ENCODE results near the gene GRB14. TPM values are rescaled to one million over a fixed set of nuclear protein-coding genes. Genes with fewer than 3 reads are reported as not detected.

GRB14 gene
- total RNA-seq, result 10 to 100 TPM in 1 of 4 donors, 1 to 10 TPM in 3; 3.2 to 22.3 (median 5.6) TPM

DNA sequence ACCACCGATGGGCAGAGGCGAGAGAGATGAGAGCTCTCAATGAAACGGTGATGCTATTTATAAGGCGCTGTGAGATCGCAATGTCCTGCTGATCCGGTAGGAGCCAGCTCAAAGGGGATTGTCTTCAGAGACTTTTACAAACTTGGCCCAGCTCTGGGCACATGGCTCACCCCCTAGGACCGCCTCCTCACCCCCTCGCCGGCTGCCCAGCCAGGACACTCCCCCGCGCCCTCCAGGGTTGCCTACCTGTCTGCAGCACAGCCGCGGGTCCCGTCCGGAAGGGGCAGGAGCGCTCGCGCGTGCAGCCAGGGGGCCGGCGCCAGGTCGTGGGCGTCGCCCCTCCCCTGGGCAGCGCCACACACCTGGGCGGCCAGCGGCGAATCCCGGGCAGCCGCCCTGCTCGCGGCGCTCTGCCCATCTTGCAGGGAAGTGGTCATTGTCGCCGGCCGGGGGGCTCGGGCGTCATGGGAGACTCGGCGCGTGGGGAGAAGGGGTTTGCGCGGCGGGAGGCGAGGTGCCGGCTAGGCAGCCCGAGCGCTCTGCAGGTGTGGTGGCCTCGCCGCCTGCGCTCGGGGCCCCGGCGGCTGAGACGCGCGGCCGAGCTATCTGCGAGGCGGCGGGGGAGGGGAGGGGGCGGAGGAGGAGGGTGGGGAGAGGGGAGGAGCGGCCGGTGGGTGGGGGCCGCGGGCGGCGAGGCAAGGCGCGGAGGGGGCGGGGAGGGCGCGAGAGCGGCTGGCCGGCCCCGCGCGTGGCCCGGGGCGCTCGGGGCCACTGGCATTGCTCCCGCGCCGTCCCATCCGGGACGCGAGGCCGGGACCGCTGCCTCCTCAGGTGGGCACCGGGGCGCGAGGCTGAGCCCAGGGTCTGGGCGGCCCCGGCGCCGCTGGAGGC lies at the start of gene GRB14:
Gene GRB14, minus strand, starts transcription at position 610 of the 891 bp plus-strand sequence. Its CDS starts 173 bp downstream, at position 437.
- TF ChIP-seq, protein P1, sequence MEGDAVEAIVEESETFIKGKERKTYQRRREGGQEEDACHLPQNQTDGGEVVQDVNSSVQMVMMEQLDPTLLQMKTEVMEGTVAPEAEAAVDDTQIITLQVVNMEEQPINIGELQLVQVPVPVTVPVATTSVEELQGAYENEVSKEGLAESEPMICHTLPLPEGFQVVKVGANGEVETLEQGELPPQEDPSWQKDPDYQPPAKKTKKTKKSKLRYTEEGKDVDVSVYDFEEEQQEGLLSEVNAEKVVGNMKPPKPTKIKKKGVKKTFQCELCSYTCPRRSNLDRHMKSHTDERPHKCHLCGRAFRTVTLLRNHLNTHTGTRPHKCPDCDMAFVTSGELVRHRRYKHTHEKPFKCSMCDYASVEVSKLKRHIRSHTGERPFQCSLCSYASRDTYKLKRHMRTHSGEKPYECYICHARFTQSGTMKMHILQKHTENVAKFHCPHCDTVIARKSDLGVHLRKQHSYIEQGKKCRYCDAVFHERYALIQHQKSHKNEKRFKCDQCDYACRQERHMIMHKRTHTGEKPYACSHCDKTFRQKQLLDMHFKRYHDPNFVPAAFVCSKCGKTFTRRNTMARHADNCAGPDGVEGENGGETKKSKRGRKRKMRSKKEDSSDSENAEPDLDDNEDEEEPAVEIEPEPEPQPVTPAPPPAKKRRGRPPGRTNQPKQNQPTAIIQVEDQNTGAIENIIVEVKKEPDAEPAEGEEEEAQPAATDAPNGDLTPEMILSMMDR (IDR thresholded peaks at IDR 0.05; ENCODE audit: low read depth), result no peak

DNA sequence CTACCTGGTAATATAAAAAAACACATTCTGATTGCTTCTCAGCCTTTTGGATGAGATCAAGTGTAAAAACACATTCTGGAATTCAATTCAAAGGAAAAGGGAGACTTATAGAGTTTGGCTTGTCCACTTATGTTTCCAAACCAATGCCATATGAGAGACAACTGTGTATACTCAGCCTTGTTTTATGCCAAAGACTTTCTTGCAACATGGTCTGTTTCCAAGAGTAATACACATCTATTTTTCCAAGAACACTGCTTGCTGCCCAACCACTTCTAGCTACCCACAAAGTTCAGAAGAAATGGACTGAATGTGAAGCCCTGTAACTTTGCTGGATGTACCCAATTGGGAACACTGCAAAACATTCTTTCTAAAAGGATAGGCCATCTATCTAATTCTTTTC lies 48.0 kb upstream of the GRB14 start:
- TF ChIP-seq, protein P1 (IDR thresholded peaks at IDR 0.05; ENCODE audit: low read depth), result no peak

DNA sequence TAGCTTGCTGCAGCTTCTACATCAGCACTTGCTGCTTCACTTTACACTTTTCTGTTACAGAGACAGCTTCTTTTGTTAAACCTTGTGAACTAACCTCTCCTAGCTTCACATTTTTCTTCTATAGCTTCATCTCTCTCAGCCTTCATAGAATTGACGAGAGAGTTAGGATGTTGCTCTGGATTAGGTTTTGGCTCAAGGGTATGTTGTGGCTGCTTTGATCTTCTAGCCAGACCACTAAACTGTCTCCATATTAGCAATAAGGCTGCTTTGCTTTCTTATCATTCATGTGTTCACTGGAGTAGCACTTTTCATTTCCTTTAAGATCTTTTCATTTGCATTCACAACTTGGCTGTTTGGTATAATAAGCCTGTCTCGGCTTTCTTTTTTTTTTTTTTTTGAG lies 46.3 kb upstream of the GRB14 start:
- TF ChIP-seq, protein P1 (IDR thresholded peaks at IDR 0.05; ENCODE audit: low read depth), result no peak

DNA sequence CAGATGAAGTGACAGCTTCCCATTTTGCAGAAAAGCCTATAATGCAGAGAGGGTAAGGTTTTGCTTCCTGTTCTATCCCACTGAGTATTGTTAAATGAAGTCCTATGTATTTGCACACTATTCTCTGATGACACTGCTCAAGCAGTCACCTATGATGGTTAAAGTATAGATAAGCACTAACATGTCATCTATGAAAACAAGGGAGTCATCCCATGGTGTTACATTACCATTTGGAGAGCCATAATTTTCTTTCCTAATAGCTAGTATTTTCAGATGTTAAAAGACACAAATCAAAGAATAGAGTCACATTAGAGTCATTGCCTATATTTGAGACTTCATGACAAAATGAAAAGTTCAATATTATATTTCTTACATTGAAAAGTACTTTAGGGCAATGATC lies 42.8 kb upstream of the GRB14 start:
- TF ChIP-seq, protein P1 (IDR thresholded peaks at IDR 0.05; ENCODE audit: low read depth), result no peak

DNA sequence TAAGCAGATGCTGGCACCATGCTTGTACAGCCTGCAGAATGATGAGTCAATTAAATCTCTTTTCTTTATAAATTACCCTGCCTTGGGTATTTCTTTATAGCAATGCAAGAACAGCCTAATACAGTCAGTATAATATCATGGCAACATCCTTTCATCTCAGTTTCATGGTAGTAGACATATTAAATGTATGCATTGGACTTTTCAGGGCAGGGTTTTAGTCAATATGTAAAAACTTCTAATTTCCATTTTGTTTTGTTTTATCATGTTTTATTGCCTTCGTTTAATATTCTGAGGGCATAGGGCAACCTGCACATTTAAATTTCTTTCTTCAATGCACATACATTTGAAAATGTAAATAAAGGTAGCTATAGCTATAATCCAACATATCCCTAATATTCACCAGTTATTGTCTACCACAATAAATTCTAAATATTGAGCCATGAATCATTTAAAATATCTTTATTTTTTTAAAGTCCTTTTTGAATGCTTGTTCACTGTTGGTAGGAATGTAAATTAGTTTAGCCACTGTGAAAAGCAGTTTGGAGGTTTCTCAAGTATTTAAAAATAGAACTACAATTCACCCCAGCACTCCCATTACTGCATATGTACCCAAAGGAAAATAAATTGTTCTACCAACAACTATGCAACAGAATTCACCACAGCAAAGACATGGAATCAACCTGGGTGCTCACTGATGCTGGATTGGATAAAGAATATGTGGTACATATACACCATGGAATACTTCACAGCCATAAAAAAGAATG lies 41.8 kb upstream of the GRB14 start:
- TF ChIP-seq, protein P1 (IDR thresholded peaks at IDR 0.05; ENCODE audit: low read depth), result no peak

DNA sequence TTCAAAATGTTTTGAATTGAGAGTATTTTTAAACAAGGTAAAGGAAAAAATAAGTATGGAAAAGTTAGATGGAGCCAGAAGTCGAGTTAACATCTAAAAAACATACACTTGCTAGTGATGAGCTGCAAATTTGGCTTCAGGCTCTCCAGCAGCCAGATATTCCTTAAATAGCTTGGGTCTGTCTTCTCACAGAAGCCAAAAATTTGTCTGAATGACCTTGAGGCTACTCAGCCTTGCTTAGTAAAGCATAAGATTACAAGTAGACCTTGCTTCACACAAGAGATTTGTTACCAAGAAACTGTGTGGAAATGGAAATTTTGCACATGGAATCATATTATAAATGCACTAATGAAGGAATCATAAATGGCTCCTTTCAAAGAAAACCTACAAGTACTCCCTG lies 40.8 kb upstream of the GRB14 start:
- TF ChIP-seq, protein P1 (IDR thresholded peaks at IDR 0.05; ENCODE audit: low read depth), result no peak

DNA sequence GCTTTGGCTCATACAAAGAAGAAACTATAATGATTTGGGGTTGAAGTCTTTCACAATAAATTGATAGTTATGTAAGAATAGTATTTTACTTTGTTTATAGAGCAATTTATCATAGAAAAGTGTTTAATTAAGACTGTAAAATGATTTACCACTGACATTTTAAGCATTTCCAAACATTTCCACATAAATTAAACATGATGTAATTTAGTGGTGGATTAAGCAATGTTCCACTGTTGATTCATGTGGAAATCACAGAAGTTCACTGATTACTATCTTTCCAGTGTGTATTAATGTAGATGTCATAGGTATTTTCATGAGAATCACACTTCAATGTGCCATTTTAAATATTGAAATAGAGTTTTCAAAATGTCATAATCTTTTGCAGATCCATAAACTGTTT lies 40.1 kb upstream of the GRB14 start:
- TF ChIP-seq, protein P1 (IDR thresholded peaks at IDR 0.05; ENCODE audit: low read depth), result no peak

Data from subcutaneous adipose tissue (tissue), 4 donors.